Measurements from ENCODE around the gene EPHA5. TPM values are rescaled to one million over a fixed set of nuclear protein-coding genes. Genes with fewer than 3 reads are reported as not detected.

Gene EPHA5
- total RNA-seq, 2 experiments from 2014 or later = not detected

DNA sequence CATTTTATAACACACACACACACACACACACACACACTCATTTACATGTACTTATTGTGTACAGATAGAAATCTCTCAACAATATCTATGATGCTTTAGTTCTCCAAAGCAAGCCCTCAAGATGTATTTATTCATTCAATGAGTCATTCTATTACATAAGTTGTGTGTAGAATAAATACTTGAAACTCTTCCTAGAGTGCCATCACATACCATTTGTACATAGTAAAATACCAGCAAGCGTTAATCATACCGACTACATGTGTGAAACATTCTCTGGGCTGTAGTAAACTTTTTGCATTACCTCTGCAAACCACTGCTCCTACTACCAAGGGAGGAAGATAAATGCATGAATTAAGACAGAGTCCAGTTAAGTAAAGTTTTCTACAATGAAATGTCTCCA is 70.9 kb downstream of the EPHA5 start:
- no peak overlapping the region for H3K27ac Mint-ChIP-seq
- peaks cover 5% of the 10 kb centered on the region for H3K9me3 Mint-ChIP-seq
- H3K36me3 Mint-ChIP-seq (ENCODE audit: low read depth) = no peaks in the 10 kb centered on the region
- CTCF ChIA-PET = no interaction called here
- no peak overlapping the region for H3K4me3 Mint-ChIP-seq
- no peak for DNase-seq
- intact Hi-C loops (cut with micrococcal nuclease) = no loop called here
- no peaks in the 10 kb centered on the region for H3K4me1 Mint-ChIP-seq (ENCODE audit: low read depth)
- H3K27me3 Mint-ChIP-seq (ENCODE audit: low read depth) = no peaks in the 10 kb centered on the region

DNA sequence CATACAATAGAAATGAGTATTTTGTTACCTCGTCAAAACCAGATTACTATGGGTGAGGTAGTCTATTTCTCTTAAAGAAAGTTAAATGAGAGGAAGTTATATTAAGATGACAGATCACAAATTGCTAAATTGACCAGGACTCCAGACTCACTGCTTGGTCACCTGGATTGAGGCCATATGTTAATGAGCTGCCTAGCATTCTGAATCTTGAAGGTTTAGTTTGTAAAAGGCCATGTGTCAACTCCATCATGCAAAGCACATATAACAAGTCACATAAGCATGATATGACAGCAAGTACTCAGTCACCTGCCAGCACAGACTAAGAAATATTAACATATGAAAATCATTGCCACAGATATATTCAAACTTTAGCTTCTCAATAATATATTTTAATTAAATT is 72.6 kb downstream of the EPHA5 start:
- CTCF ChIA-PET = no interaction called here
- H3K27me3 Mint-ChIP-seq (ENCODE audit: low read depth) = no peaks in the 10 kb centered on the region
- peaks cover 7% of the 10 kb centered on the region for H3K9me3 Mint-ChIP-seq
- H3K27ac Mint-ChIP-seq = no peak overlapping the region
- intact Hi-C loops (cut with micrococcal nuclease) = no loop called here
- no peak overlapping the region for H3K4me3 Mint-ChIP-seq
- DNase-seq = no peak
- H3K4me1 Mint-ChIP-seq (ENCODE audit: low read depth) = no peaks in the 10 kb centered on the region
- no peaks in the 10 kb centered on the region for H3K36me3 Mint-ChIP-seq (ENCODE audit: low read depth)

GRCh38 chr4:65592089-65592488 is 78.2 kb downstream of the EPHA5 start:
- Mint-ChIP-seq H3K27me3 (ENCODE audit: low read depth) (no peaks in the 10 kb centered on the region), H3K9me3 (peaks cover 9% of the 10 kb centered on the region), H3K4me3 (no peak overlapping the region), H3K27ac (no peak overlapping the region), H3K4me1 (ENCODE audit: low read depth) (no peaks in the 10 kb centered on the region), H3K36me3 (ENCODE audit: low read depth) (no peaks in the 10 kb centered on the region)
- DNase-seq = no peak
- intact Hi-C loops (cut with micrococcal nuclease) = no loop called here
- CTCF ChIA-PET = no interaction called here

DNA sequence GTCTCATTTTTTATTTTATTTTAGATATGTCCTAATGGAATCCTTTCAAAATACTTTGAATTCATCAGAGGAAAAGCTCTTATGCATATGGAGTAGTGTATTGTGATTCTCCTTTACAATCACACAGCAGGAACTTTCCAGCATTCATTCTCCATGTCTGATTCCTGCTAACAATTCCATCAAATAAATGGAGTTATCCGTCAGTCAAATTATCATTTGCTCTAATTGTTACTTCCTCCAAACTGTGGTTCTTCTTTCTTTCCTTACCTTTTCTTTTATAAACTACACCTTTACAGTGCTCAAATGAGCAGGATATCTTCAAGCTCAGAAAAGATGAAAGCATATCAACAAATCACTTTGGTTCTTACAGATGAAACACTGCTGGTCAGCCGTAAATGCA is 80.4 kb downstream of the EPHA5 start:
- H3K36me3 Mint-ChIP-seq (ENCODE audit: low read depth) = no peaks in the 10 kb centered on the region
- no peak overlapping the region for H3K27ac Mint-ChIP-seq
- no peak for DNase-seq
- CTCF ChIA-PET = no interaction called here
- peaks cover 6% of the 10 kb centered on the region for H3K9me3 Mint-ChIP-seq
- intact Hi-C loops (cut with micrococcal nuclease) = no loop called here
- no peaks in the 10 kb centered on the region for H3K4me1 Mint-ChIP-seq (ENCODE audit: low read depth)
- H3K4me3 Mint-ChIP-seq = no peak overlapping the region
- H3K27me3 Mint-ChIP-seq (ENCODE audit: low read depth) = no peaks in the 10 kb centered on the region

DNA sequence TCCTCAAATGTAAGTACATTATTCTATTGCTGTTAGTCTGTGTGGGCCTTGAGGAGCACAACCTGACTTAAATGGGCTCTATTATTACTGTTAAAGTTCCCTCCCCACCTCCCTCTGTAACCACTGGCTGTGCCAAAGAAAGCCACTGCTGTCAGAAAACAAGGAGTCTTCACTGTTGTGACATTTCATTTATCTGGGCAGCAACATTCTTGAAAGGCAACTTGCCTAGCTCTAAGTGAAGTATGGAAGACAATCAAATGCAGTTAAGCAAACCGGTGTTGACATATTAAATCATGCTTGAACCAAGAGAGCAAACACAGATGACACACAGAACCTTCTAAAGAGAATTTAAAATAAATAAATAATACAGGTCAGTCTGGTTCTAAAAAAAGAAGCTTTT is 81.0 kb downstream of the EPHA5 start:
- Mint-ChIP-seq H3K4me1 (ENCODE audit: low read depth) (no peaks in the 10 kb centered on the region), H3K27ac (no peak overlapping the region), H3K9me3 (peaks cover 6% of the 10 kb centered on the region), H3K27me3 (ENCODE audit: low read depth) (no peaks in the 10 kb centered on the region), H3K4me3 (no peak overlapping the region), H3K36me3 (ENCODE audit: low read depth) (no peaks in the 10 kb centered on the region)
- no peak for DNase-seq
- intact Hi-C loops (cut with micrococcal nuclease) = no loop called here
- CTCF ChIA-PET = no interaction called here

DNA sequence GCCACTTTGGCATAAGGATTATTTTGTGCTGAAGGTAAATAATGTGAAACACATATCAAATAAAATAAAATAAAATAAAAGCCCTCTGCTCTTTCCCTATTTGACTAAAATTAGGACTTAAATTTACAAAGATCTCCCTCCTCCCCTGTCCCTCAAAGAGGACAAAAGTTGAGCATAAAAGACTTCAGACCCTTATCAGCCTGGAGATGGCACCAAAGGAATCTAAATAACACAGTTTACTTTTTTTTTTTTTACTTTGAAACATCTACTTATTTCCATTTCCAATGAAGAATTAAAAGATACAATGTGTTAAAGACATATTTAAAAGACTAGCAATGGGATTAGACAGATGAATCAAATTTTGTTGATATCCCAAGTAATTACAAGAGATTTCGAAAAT is 89.7 kb downstream of the EPHA5 start:
- Mint-ChIP-seq H3K27ac (no peak overlapping the region), H3K27me3 (ENCODE audit: low read depth) (no peaks in the 10 kb centered on the region)

DNA sequence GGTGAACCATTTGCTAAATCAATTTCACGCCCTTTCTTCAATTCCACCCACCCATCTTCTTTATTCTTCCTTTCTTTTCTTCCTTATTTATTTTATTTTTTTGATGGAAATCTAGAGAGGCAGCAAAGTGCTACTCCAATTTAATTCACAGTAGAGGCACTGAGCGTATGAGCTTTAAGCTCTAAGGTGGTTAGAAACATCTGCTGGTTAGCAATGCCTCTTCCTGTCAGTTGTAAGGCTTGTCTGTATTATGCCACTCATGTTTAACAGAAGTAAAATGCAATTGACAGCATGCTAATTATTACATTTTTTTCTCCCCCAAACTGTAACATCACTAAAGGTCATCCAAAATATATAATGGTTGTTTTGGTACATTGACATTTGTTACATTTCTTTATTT is 103.8 kb downstream of the EPHA5 start:
- Mint-ChIP-seq H3K4me1 (ENCODE audit: low read depth) (no peaks in the 10 kb centered on the region), H3K4me3 (no peak overlapping the region), H3K36me3 (ENCODE audit: low read depth) (no peaks in the 10 kb centered on the region), H3K27me3 (ENCODE audit: low read depth) (no peaks in the 10 kb centered on the region), H3K27ac (no peak overlapping the region), H3K9me3 (peaks cover 1% of the 10 kb centered on the region)
- CTCF ChIA-PET = no interaction called here
- intact Hi-C loops (cut with micrococcal nuclease) = no loop called here
- DNase-seq = no peak

More for the DNA sequence above, 89.7 kb downstream of the EPHA5 start:
- Mint-ChIP-seq H3K9me3 (peaks cover 5% of the 10 kb centered on the region), H3K4me1 (ENCODE audit: low read depth) (no peaks in the 10 kb centered on the region), H3K4me3 (no peak overlapping the region), H3K36me3 (ENCODE audit: low read depth) (no peaks in the 10 kb centered on the region)
- intact Hi-C loops (cut with micrococcal nuclease) = no loop called here
- CTCF ChIA-PET = no interaction called here
- DNase-seq = no peak

- H3K27ac Mint-ChIP-seq = no peak overlapping the region
- peaks cover 1% of the 10 kb centered on the region for H3K9me3 Mint-ChIP-seq
- H3K4me1 Mint-ChIP-seq (ENCODE audit: low read depth) = no peaks in the 10 kb centered on the region
- no peak overlapping the region for H3K4me3 Mint-ChIP-seq
- CTCF ChIA-PET = no interaction called here
- intact Hi-C loops (cut with micrococcal nuclease) = no loop called here
- no peaks in the 10 kb centered on the region for H3K36me3 Mint-ChIP-seq (ENCODE audit: low read depth)
- no peaks in the 10 kb centered on the region for H3K27me3 Mint-ChIP-seq (ENCODE audit: low read depth)
- DNase-seq = no peak
Observed at GRCh38 chr4:65561164-65561563, 109.1 kb downstream of the EPHA5 start.

DNA sequence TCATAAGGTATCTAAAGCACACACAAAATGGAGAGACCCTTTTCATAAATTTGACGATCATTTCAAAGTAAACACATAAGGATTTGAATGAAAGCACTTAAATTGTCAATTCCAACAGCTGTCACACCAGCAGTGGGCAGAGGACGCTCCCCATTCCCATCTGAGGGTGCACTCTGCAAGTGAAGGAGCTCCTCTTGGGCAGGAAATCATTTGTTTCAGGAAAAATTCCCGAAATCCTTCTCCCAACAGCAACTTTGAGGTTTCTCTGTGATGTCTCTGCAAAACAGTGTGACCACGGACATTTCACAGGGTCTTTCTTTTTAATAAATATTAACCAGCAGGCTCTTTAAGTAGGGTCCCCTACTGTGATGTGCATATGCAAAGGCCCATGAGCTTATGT is 111.0 kb downstream of the EPHA5 start:
- CTCF ChIA-PET = no interaction called here
- peaks cover 1% of the 10 kb centered on the region for H3K9me3 Mint-ChIP-seq
- no peak overlapping the region for H3K27ac Mint-ChIP-seq
- no peaks in the 10 kb centered on the region for H3K27me3 Mint-ChIP-seq (ENCODE audit: low read depth)
- H3K4me3 Mint-ChIP-seq = no peak overlapping the region
- H3K4me1 Mint-ChIP-seq (ENCODE audit: low read depth) = no peaks in the 10 kb centered on the region
- no peaks in the 10 kb centered on the region for H3K36me3 Mint-ChIP-seq (ENCODE audit: low read depth)
- intact Hi-C loops (cut with micrococcal nuclease) = no loop called here
- no peak for DNase-seq

GRCh38 chr4:65552057-65552456 is 118.2 kb downstream of the EPHA5 start:
- H3K36me3 Mint-ChIP-seq (ENCODE audit: low read depth) = no peaks in the 10 kb centered on the region
- H3K27me3 Mint-ChIP-seq (ENCODE audit: low read depth) = no peaks in the 10 kb centered on the region
- no peaks in the 10 kb centered on the region for H3K9me3 Mint-ChIP-seq
- no peak overlapping the region for H3K4me3 Mint-ChIP-seq
- CTCF ChIA-PET = no interaction called here
- intact Hi-C loops (cut with micrococcal nuclease) = no loop called here
- no peak for DNase-seq
- H3K4me1 Mint-ChIP-seq (ENCODE audit: low read depth) = no peaks in the 10 kb centered on the region
- no peak overlapping the region for H3K27ac Mint-ChIP-seq

DNA sequence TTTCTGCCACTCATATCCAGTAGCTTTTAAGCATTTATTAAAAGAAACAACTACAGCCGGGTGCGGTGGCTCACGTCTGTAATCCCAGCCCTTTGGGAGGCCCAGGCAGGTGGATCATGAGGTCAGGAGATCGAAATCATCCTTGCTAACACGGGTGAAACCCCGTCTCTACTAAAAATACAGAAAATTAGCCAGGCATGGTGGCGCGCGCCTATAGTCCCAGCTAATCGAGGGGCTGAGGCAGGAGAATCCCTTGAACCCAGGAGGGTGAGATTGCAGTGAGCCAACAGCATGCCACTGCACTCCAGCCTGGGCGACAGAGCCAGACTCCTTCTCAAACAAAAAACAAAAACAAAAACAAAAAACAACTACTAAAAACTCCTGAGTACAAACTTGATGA is 119.8 kb downstream of the EPHA5 start:
- Mint-ChIP-seq H3K27ac (no peak overlapping the region), H3K4me3 (no peak overlapping the region), H3K36me3 (ENCODE audit: low read depth) (no peaks in the 10 kb centered on the region), H3K9me3 (no peaks in the 10 kb centered on the region), H3K27me3 (ENCODE audit: low read depth) (no peaks in the 10 kb centered on the region), H3K4me1 (ENCODE audit: low read depth) (no peaks in the 10 kb centered on the region)
- intact Hi-C loops (cut with micrococcal nuclease) = no loop called here
- DNase-seq = no peak
- CTCF ChIA-PET = interaction anchor here (0.7 kb wide), 1 partner anchor 166 kb away, joined by 3 read pairs; no protein-coding TSS in a partner anchor

- CTCF ChIA-PET = interaction anchor here (0.6 kb wide), 1 partner anchor 60 kb away, joined by 3 read pairs; no protein-coding TSS in a partner anchor
- Mint-ChIP-seq H3K27me3 (ENCODE audit: low read depth) (no peaks in the 10 kb centered on the region), H3K9me3 (peaks cover 8% of the 10 kb centered on the region), H3K36me3 (ENCODE audit: low read depth) (no peaks in the 10 kb centered on the region), H3K27ac (no peak overlapping the region), H3K4me3 (no peak overlapping the region), H3K4me1 (ENCODE audit: low read depth) (no peaks in the 10 kb centered on the region)
- intact Hi-C loops (cut with micrococcal nuclease) = no loop called here
- no peak for DNase-seq
Observed at GRCh38 chr4:65546882-65547416, 123.3 kb downstream of the EPHA5 start.

- Mint-ChIP-seq H3K4me1 (ENCODE audit: low read depth) (no peaks in the 10 kb centered on the region), H3K27me3 (ENCODE audit: low read depth) (no peaks in the 10 kb centered on the region), H3K4me3 (no peak overlapping the region), H3K36me3 (ENCODE audit: low read depth) (no peaks in the 10 kb centered on the region), H3K27ac (no peak overlapping the region), H3K9me3 (peaks cover 15% of the 10 kb centered on the region)
- intact Hi-C loops (cut with micrococcal nuclease) = no loop called here
- CTCF ChIA-PET = no interaction called here
- no peak for DNase-seq
Observed at GRCh38 chr4:65538571-65538970, 131.7 kb downstream of the EPHA5 start.

- Mint-ChIP-seq H3K27me3 (ENCODE audit: low read depth) (no peaks in the 10 kb centered on the region), H3K36me3 (ENCODE audit: low read depth) (no peaks in the 10 kb centered on the region), H3K27ac (no peak overlapping the region), H3K4me3 (no peak overlapping the region), H3K9me3 (peaks cover 6% of the 10 kb centered on the region), H3K4me1 (ENCODE audit: low read depth) (no peaks in the 10 kb centered on the region)
- intact Hi-C loops (cut with micrococcal nuclease) = no loop called here
- CTCF ChIA-PET = no interaction called here
- no peak for DNase-seq
Observed at GRCh38 chr4:65535113-65535512, 135.2 kb downstream of the EPHA5 start.
